CD4-positive, alpha-beta T cell treated with Interleukin-12 subunit alpha and Interleukin-12 subunit beta, for 1 hour (primary cell): ENCODE data around the gene MSX1.
"Not testable (repeated sequence)": the region's sequence is repeated elsewhere in the genome, so short reads cannot be mapped to it uniquely, and the experiment has no call there.

Source experiments
- DNase-seq: peaks from one replicate; pipeline ENCODE4 v3.0.0-alpha.2; 2020

The MSX1 gene

DNA sequence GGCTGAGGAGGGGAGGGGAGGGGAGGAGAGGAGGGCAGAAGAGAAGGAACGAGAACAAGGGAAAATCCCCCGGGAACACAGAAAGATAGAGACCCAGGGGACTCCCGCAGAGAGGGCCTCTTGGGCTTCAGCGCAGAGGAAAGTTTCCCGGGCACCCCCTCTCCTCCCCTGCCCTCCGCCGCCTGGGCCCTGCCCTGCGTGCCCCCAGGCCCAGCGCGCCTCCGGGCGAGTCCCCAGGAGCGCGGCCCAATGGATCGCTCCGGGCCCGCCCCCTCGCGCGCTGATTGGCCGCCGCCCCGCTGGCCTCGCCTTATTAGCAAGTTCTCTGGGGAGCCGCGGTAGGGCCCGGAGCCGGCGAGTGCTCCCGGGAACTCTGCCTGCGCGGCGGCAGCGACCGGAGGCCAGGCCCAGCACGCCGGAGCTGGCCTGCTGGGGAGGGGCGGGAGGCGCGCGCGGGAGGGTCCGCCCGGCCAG lies at the start of gene MSX1:
MSX1 (plus strand) TSS at position 341 of the 474 bp plus-strand sequence. CDS start 235 bp downstream, outside the sequence.
- peak; percentile 40 for DNase-seq

- DNase-seq, result no peak
Observed at GRCh38 chr4:4810092-4810774, 49.2 kb upstream of the MSX1 start.

DNA sequence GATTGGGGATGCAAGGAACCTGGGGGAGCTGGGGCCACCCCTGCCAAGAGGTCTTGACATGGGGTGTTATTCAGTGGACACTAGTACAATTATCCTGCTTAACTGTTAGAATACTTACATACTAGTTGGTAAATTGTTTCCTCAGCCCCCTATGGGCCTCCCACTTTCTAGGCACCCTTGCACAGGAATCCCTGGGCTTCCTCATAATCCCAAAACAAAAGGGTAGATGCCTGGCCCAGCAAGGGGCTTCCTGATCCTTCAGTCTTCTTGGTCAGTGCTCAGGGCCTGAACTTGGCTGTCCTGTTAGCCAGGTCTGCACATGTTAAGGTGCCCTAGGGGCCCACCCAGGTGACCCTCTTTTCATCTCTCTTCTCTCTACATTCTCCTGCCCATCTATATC lies 48.7 kb upstream of the MSX1 start:
- no peak for DNase-seq

- DNase-seq, result no peak
Observed at GRCh38 chr4:4812145-4812794, 47.2 kb upstream of the MSX1 start.

- DNase-seq, result no peak
Observed at GRCh38 chr4:4818415-4819212, 40.9 kb upstream of the MSX1 start.

GRCh38 chr4:4819213-4819606 lies 40.3 kb upstream of the MSX1 start:
- no peak for DNase-seq

DNA sequence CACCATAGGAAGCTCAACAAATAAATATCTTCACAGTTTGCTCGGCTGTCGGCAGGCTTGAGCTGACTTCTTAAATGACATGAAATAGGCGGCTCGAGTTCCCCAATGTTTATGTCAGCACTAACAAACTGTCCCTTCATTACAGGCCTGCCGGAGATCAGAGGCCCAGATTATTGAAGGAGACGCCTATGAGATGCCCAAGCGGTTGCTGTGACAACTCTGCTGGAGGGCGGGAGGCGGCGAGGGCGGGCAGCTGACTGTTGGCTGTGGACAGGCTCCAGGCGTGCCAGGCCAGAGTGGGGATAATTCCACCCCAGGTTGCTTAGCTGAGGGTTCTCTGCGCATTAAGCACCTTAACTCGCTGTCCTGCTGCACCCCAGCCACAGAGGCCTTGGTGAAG lies 39.2 kb upstream of the MSX1 start:
- no peak for DNase-seq

GRCh38 chr4:4820739-4821138 lies 38.7 kb upstream of the MSX1 start:
- no peak for DNase-seq

- no peak for DNase-seq
Observed at GRCh38 chr4:4821577-4821976, 37.9 kb upstream of the MSX1 start.

DNA sequence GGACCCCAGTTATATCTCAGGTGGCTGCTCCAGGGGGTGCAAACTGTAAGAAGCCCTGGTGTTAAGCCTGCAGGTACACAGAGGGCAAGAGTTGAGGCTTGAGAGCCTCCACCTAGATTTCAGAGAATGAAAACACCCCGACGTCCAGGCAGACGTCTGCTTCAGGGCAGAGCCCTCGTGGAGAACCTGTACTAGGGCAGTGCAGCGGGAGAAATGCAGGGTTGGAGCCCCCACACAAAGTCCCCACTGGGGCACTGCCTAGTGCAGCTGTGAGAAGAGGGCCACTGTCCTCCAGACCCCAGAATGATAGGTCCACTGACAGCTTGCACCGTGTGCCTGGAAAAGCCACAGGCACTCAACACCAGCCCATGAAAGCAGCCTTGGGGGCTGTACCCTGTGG lies 37.2 kb upstream of the MSX1 start:
- not testable (repeated sequence) for DNase-seq

GRCh38 chr4:4823621-4824162 lies 35.8 kb upstream of the MSX1 start:
- no peak for DNase-seq

- DNase-seq, result no peak
Observed at GRCh38 chr4:4824232-4824631, 35.2 kb upstream of the MSX1 start.

DNA sequence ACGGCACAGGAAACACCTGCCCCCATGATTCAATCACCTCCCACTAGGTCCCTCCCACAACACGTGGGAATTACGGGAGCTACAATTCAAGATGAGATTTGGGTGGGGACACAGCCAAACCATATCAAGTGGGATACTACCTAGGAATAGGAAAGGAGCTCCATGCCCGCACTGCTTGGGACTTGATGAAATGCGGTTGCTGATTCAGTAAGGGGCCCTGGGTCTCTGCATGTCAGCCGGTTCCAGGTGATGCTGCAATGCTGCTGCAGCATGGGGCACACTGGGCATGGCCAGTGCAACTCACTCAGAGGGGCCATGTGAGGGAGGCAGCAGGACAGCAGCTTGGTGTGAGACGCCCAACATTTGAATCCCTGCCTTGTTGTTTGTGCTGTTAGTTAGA lies 34.0 kb upstream of the MSX1 start:
- DNase-seq, result no peak

- DNase-seq, result no peak
Observed at GRCh38 chr4:4829837-4830236, 29.6 kb upstream of the MSX1 start.

GRCh38 chr4:4831266-4831665 lies 28.2 kb upstream of the MSX1 start:
- DNase-seq, result no peak

GRCh38 chr4:4831825-4832224 lies 27.6 kb upstream of the MSX1 start:
- no peak for DNase-seq

- DNase-seq, result no peak
Observed at GRCh38 chr4:4836044-4836443, 23.4 kb upstream of the MSX1 start.

GRCh38 chr4:4837316-4837715 lies 22.1 kb upstream of the MSX1 start:
- DNase-seq, result no peak

- DNase-seq, result no peak
Observed at GRCh38 chr4:4838051-4838935, 21.2 kb upstream of the MSX1 start.

DNA sequence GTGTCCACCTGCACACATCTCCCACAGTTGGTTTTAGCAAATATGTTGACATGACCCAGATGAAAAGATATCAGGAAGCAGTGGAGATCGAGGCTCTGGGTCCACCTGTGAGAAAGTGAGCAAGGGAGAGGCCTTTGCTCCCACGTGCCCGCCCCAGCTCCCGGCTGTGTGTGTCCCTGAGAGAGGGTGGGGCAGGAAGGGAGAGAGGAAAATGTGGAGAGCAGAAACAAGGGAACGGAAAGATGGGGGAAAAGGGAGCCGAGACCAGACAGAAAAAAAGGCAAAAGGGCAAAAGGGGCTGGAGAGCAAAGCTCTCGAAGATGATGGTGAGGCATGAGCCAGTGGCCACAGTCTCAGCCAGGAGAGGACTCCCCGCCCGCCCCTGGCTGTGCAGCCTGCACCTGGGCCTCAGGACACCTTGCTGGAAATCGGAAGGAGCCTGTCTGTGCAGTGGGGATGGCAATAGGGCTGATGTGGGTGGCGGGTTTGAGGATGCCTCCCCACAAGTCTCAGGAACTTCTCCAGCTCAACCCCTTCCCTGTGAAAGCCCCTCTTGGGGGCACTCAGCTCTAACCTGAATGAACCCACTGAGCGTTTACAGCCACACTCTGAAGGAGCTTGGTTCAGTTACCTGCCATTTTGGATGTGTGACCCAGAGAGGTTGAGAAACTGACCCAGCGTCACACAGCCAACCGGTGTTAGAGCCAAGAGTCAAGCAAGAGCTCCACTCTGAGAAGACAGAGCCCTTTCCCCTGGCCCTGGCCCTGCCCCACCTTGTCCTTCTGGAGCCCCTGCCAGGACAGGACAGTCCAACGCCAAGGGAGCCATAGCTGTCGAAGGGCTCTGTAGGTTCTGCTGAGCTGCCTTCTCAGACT lies 20.3 kb upstream of the MSX1 start:
- DNase-seq, result no peak

DNA sequence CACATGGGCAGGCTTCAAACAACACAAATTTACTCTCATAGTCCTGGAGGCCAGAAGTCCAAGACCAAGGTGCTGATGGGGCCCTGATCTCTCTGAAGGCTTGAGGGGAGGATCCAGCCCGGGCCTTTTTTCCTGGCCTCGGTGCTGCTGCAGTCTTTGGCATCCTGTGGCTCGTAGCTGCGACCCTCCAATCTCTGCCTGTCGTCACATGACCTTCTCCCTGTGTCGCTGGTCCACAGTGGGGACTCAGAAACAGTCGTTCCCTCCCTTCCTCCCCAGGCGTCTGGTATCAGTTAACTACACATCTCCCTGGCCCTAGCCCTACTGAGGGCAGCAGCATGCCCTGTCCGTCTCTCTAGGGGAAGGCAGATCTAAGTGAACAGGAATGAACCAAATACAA lies 19.1 kb upstream of the MSX1 start:
- DNase-seq, result no peak

GRCh38 chr4:4841156-4841555 lies 18.3 kb upstream of the MSX1 start:
- DNase-seq, result no peak
